ENCODE measurements around the gene CACNA1D. TPM values are rescaled to one million over a fixed set of nuclear protein-coding genes. Genes with fewer than 3 reads are reported as not detected.

The CACNA1D gene
- total and polyA plus RNA-seq, 2 donors, result 0.57 to 0.66 TPM

DNA sequence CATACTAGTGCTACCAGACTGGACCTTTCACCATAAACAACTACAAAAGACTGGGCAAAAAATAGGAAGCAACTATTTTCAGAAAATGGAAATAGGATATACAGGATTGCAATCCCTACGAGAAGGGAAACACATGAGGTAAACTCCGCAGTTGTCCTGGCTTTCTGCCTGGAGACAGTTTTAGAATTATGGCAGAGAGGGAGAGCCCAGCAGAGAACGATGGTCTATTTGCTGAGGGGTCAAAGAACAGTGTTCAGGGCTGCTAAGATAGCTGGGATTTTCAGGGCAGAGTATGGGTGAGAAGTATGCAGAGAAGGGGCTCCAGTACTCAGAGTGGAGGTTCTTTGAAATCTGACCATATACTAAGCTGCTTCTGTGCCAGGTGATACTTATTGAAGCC is 188.4 kb downstream of the CACNA1D start:
- Histone ChIP-seq H3K27me3 (ENCODE audit: control insufficient read depth in 2 of 2, insufficient read depth in 1 of 2, low read length in 1 of 2) (peaks cover 0 to 14% of the 10 kb centered on the region in 2 donors), H3K36me3 (ENCODE audit: control insufficient read depth in 2 of 2, insufficient read depth in 2 of 2, low read length in 1 of 2) (no peaks in the 10 kb centered on the region), H3K4me1 (ENCODE audit: control insufficient read depth in 2 of 2, insufficient read depth in 2 of 2, low read length in 2 of 2) (no peaks in the 10 kb centered on the region), H3K4me3 (ENCODE audit: low read length in 2 of 2) (no peak overlapping the region), H3K9me3 (ENCODE audit: control insufficient read depth in 2 of 2, insufficient read depth in 1 of 2, low read length in 1 of 2) (no peaks in the 10 kb centered on the region), H3K27ac (ENCODE audit: low read depth in 1 of 2, low read length in 1 of 2) (no peak overlapping the region)
- no peak for DNase-seq (ENCODE audit: low read depth in 6 of 9, low spot score in 9 of 9)
- WGBS, result 91% methylated on average over 3 of the region's 3 CpGs

DNA sequence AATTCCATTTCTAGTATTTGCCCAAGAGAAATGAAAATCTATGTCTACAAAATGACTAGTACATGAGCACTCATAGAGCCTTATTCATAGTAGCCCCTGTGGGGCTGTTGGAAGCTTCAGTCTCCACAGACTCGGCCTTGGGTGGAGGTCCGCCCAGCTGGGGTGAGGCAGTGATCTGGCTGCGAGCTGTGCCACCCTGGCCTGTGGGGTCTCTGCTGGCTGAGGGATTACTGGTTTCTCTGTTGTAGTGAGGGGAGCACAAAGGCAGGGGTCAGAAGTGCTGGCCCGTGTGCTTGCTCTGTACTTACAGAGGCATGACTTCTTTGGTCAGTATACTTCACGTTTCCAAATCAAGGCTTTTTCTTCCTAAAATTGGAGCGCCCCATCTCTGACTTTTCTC is 193.7 kb downstream of the CACNA1D start:
- Histone ChIP-seq H3K4me1 (ENCODE audit: control insufficient read depth in 2 of 2, insufficient read depth in 2 of 2, low read length in 2 of 2) (no peaks in the 10 kb centered on the region), H3K9me3 (ENCODE audit: control insufficient read depth in 2 of 2, insufficient read depth in 1 of 2, low read length in 1 of 2) (no peaks in the 10 kb centered on the region), H3K4me3 (ENCODE audit: low read length in 2 of 2) (no peak overlapping the region), H3K27me3 (ENCODE audit: control insufficient read depth in 2 of 2, insufficient read depth in 1 of 2, low read length in 1 of 2) (no peaks in the 10 kb centered on the region), H3K27ac (ENCODE audit: low read depth in 1 of 2, low read length in 1 of 2) (no peak overlapping the region), H3K36me3 (ENCODE audit: control insufficient read depth in 2 of 2, insufficient read depth in 2 of 2, low read length in 1 of 2) (no peaks in the 10 kb centered on the region)
- DNase-seq (ENCODE audit: low read depth in 6 of 9, low spot score in 9 of 9), result no peak
- WGBS, result 97% methylated on average over 6 of the region's 6 CpGs

DNA sequence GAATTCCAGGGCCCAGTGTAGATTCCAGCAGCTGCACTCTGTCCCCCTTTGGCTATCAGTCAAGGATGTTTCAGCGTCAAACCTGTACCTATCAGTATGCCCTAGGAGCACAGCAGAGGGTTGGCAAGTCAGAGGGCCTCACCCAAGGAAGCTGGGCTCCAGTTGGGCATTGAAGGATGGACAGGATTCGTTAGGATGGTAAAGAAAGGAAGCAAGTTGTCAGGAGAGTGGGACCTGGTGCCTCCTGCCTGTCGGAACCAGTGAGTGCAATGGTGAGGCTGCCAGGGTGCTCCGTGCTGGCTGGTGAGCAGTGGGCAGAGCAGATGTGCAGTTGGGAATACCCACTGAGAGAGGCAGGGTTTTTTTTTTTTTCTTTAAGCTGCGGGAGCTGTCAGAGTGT is 194.6 kb downstream of the CACNA1D start:
- H3K27ac ChIP-seq (ENCODE audit: low read depth in 1 of 2, low read length in 1 of 2), result no peak overlapping the region
- H3K36me3 ChIP-seq (ENCODE audit: control insufficient read depth in 2 of 2, insufficient read depth in 2 of 2, low read length in 1 of 2), result no peaks in the 10 kb centered on the region
- 92% methylated on average over 5 of the region's 5 CpGs for WGBS
- H3K4me3 ChIP-seq (ENCODE audit: low read length in 2 of 2), result no peak overlapping the region
- no peak for DNase-seq (ENCODE audit: low read depth in 6 of 9, low spot score in 9 of 9)
- no peaks in the 10 kb centered on the region for H3K27me3 ChIP-seq (ENCODE audit: control insufficient read depth in 2 of 2, insufficient read depth in 1 of 2, low read length in 1 of 2)
- H3K4me1 ChIP-seq (ENCODE audit: control insufficient read depth in 2 of 2, insufficient read depth in 2 of 2, low read length in 2 of 2), result no peaks in the 10 kb centered on the region
- no peaks in the 10 kb centered on the region for H3K9me3 ChIP-seq (ENCODE audit: control insufficient read depth in 2 of 2, insufficient read depth in 1 of 2, low read length in 1 of 2)

DNA sequence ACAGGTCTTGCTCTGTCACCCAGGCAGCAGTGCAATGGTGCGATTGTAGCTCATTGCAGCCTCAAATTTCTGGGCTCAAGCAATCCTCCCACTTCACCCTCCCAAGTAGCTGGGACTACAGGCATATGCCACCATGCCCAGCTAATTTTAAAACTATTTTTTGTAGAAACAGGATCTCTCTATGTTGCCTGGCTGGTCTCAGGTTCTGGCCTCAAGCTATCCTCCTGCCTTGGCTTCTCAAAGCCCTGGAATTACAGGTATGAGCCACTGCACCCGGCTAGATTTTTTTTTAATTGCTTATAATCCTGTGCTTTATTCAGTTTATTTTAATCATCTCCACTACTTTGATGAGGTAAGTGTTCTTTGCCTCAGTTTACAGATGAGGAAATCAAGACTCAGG is 195.3 kb downstream of the CACNA1D start:
- no peaks in the 10 kb centered on the region for H3K9me3 ChIP-seq (ENCODE audit: control insufficient read depth in 2 of 2, insufficient read depth in 1 of 2, low read length in 1 of 2)
- no peaks in the 10 kb centered on the region for H3K36me3 ChIP-seq (ENCODE audit: control insufficient read depth in 2 of 2, insufficient read depth in 2 of 2, low read length in 1 of 2)
- DNase-seq (ENCODE audit: low read depth in 6 of 9, low spot score in 9 of 9), result no peak
- H3K27me3 ChIP-seq (ENCODE audit: control insufficient read depth in 2 of 2, insufficient read depth in 1 of 2, low read length in 1 of 2), result no peaks in the 10 kb centered on the region
- H3K4me3 ChIP-seq (ENCODE audit: low read length in 2 of 2), result no peak overlapping the region
- WGBS, result 97% methylated on average over 2 of the region's 2 CpGs
- no peak overlapping the region for H3K27ac ChIP-seq (ENCODE audit: low read depth in 1 of 2, low read length in 1 of 2)
- no peaks in the 10 kb centered on the region for H3K4me1 ChIP-seq (ENCODE audit: control insufficient read depth in 2 of 2, insufficient read depth in 2 of 2, low read length in 2 of 2)

DNA sequence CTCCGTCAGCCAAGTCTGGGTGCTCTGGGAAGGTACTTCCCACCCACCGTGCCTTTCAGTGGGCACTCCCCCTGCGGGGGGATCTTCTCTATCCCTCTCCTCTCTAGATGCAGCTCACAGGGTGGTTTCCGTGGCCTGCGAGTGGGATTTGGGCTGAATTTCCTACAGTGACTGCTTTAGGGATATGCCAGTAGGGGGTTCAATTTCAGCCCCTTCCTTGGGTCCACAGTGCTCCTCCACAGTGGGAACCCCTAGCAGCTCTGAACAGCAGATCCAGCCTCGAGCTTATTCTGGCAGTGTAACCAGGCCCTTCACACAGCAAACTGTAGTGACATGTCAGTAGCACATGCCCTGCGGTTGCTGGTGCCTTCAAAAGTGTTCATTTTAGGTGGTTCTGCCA is 196.1 kb downstream of the CACNA1D start:
- H3K9me3 ChIP-seq (ENCODE audit: control insufficient read depth in 2 of 2, insufficient read depth in 1 of 2, low read length in 1 of 2), result no peaks in the 10 kb centered on the region
- no peaks in the 10 kb centered on the region for H3K36me3 ChIP-seq (ENCODE audit: control insufficient read depth in 2 of 2, insufficient read depth in 2 of 2, low read length in 1 of 2)
- WGBS, result 96% methylated on average over 7 of the region's 7 CpGs
- no peak overlapping the region for H3K27ac ChIP-seq (ENCODE audit: low read depth in 1 of 2, low read length in 1 of 2)
- no peaks in the 10 kb centered on the region for H3K27me3 ChIP-seq (ENCODE audit: control insufficient read depth in 2 of 2, insufficient read depth in 1 of 2, low read length in 1 of 2)
- H3K4me1 ChIP-seq (ENCODE audit: control insufficient read depth in 2 of 2, insufficient read depth in 2 of 2, low read length in 2 of 2), result no peaks in the 10 kb centered on the region
- no peak overlapping the region for H3K4me3 ChIP-seq (ENCODE audit: low read length in 2 of 2)
- DNase-seq (ENCODE audit: low read depth in 6 of 9, low spot score in 9 of 9), result no peak

DNA sequence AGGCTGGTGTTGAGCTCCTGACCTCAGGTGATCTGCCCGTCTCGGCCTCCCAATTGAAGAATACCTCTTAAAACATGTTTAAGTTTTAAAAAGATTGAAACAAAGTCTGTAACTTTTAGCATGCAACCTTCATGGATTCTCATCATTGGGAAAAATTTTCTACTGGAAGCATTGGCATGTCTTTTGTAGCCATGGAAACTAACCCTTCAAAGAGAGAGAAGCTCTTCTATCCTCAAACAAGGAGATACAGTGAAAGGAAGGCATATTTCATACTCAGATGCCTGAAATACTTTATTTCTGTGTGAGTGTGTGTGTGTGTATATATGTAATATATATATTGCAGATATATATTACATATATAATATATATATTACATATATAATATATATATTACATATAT is 196.9 kb downstream of the CACNA1D start:
- DNase-seq (ENCODE audit: low read depth in 6 of 9, low spot score in 9 of 9), result no peak
- WGBS, result 99% methylated on average over 2 of the region's 2 CpGs
- no peaks in the 10 kb centered on the region for H3K36me3 ChIP-seq (ENCODE audit: control insufficient read depth in 2 of 2, insufficient read depth in 2 of 2, low read length in 1 of 2)

DNA sequence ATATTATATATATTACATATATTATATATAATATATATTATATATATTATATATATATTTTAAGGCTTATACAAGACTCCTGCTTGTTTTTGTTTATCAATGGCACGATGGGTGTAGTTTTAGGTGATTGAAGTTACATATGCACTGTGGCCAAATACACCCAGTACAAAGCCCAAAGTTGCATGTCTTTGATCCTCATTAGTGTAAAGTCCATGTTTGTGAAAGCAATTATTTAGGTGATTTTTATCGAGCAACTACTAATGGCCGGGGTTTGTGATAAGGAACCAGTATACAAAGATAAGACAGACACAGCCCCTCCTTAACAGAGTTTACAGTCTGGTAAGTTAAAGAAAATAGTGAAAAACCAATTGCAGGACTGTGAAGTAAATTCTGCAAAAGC is 197.5 kb downstream of the CACNA1D start:
- H3K27ac ChIP-seq (ENCODE audit: low read depth in 1 of 2, low read length in 1 of 2), result no peak overlapping the region
- no peaks in the 10 kb centered on the region for H3K4me1 ChIP-seq (ENCODE audit: control insufficient read depth in 2 of 2, insufficient read depth in 2 of 2, low read length in 2 of 2)
- no peak for DNase-seq (ENCODE audit: low read depth in 6 of 9, low spot score in 9 of 9)
- no peak overlapping the region for H3K4me3 ChIP-seq (ENCODE audit: low read length in 2 of 2)
- H3K9me3 ChIP-seq (ENCODE audit: control insufficient read depth in 2 of 2, insufficient read depth in 1 of 2, low read length in 1 of 2), result no peaks in the 10 kb centered on the region
- WGBS, result 98% methylated on average over 3 of the region's 3 CpGs
- no peaks in the 10 kb centered on the region for H3K36me3 ChIP-seq (ENCODE audit: control insufficient read depth in 2 of 2, insufficient read depth in 2 of 2, low read length in 1 of 2)
- H3K27me3 ChIP-seq (ENCODE audit: control insufficient read depth in 2 of 2, insufficient read depth in 1 of 2, low read length in 1 of 2), result no peaks in the 10 kb centered on the region

More for the DNA sequence above, 196.9 kb downstream of the CACNA1D start:
- Histone ChIP-seq H3K9me3 (ENCODE audit: control insufficient read depth in 2 of 2, insufficient read depth in 1 of 2, low read length in 1 of 2) (no peaks in the 10 kb centered on the region), H3K4me1 (ENCODE audit: control insufficient read depth in 2 of 2, insufficient read depth in 2 of 2, low read length in 2 of 2) (no peaks in the 10 kb centered on the region), H3K27me3 (ENCODE audit: control insufficient read depth in 2 of 2, insufficient read depth in 1 of 2, low read length in 1 of 2) (no peaks in the 10 kb centered on the region), H3K4me3 (ENCODE audit: low read length in 2 of 2) (no peak overlapping the region), H3K27ac (ENCODE audit: low read depth in 1 of 2, low read length in 1 of 2) (no peak overlapping the region)

DNA sequence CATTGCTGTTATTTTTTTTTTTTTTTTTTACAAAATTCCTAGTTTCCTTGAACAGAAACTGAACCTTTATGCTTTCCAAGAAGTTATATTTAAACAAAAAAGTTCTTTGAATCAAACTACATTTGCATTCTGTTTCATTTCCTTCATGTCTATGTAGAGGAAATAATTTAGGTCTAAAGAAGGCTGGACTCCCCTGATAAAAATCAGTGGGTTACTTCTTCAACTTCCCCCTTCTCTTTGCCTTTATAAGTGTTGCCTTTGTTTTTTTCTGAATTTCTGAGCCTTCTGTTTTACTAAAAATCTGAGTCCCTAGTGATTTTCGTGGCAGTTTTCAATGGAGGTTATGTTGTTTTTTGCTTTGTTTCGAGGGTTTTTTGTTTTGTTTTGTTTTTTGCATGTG is 199.0 kb downstream of the CACNA1D start:
- Histone ChIP-seq H3K9me3 (ENCODE audit: control insufficient read depth in 2 of 2, insufficient read depth in 1 of 2, low read length in 1 of 2) (no peaks in the 10 kb centered on the region), H3K36me3 (ENCODE audit: control insufficient read depth in 2 of 2, insufficient read depth in 2 of 2, low read length in 1 of 2) (no peaks in the 10 kb centered on the region), H3K27me3 (ENCODE audit: control insufficient read depth in 2 of 2, insufficient read depth in 1 of 2, low read length in 1 of 2) (no peaks in the 10 kb centered on the region), H3K4me1 (ENCODE audit: control insufficient read depth in 2 of 2, insufficient read depth in 2 of 2, low read length in 2 of 2) (no peaks in the 10 kb centered on the region), H3K27ac (ENCODE audit: low read depth in 1 of 2, low read length in 1 of 2) (no peak overlapping the region), H3K4me3 (ENCODE audit: low read length in 2 of 2) (no peak overlapping the region)
- WGBS, result 12% methylated on average over 2 of the region's 2 CpGs
- DNase-seq (ENCODE audit: low read depth in 6 of 9, low spot score in 9 of 9), result no peak

DNA sequence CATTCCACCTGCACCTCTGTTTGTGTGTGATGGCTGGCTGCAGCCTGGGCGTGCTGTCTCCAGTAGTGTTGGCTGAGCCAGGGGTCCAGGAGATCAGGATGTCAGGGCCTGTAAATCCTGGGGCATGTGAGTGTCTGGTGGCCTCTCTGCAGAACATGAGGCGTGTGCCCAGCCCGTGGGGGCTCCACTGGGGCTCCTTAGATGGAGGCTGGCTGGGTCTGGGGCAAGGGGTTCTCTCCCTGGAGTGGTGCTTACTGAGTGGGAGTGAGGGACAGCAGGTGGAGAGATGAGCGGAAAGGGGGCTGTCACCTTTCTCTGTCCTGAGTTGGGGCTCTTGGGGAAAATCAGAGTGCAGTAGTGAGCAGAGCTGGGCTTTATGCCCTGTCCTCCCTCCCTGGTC is 199.6 kb downstream of the CACNA1D start:
- 91% methylated on average over 4 of the region's 4 CpGs for WGBS
- Histone ChIP-seq H3K27me3 (ENCODE audit: control insufficient read depth in 2 of 2, insufficient read depth in 1 of 2, low read length in 1 of 2) (no peaks in the 10 kb centered on the region), H3K36me3 (ENCODE audit: control insufficient read depth in 2 of 2, insufficient read depth in 2 of 2, low read length in 1 of 2) (no peaks in the 10 kb centered on the region), H3K4me1 (ENCODE audit: control insufficient read depth in 2 of 2, insufficient read depth in 2 of 2, low read length in 2 of 2) (no peaks in the 10 kb centered on the region), H3K9me3 (ENCODE audit: control insufficient read depth in 2 of 2, insufficient read depth in 1 of 2, low read length in 1 of 2) (no peaks in the 10 kb centered on the region), H3K27ac (ENCODE audit: low read depth in 1 of 2, low read length in 1 of 2) (no peak overlapping the region), H3K4me3 (ENCODE audit: low read length in 2 of 2) (no peak overlapping the region)
- no peak for DNase-seq (ENCODE audit: low read depth in 6 of 9, low spot score in 9 of 9)
